ENCODE data around the gene CCDC188.

DNA sequence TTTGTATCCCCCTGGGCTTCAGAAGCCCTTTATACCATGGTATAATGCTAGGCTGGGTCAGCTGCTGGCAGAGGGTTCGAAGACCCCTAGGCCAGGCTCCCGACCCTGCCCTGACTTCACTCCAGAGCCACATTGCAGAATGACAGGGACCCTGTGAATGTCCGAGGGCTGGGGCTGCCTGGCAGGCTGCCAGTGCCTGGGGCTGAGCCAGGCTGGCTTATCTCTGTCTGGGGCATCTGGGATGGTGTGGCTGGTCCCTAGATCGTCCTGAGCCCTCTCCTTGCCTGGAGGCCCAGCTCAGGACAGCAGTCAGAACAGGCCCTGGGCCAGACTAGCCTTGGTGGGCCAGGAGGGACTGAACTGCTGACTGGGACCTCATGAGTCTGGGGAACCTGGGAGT, 15.6 kb downstream of the CCDC188 start:
- TF ChIP-seq ZNF431 (CRISPR knock-in tag; IDR thresholded peaks at IDR 0.05; ENCODE audit: borderline replicate concordance, low read depth) = no peak
- TF ChIP-seq, protein P1, sequence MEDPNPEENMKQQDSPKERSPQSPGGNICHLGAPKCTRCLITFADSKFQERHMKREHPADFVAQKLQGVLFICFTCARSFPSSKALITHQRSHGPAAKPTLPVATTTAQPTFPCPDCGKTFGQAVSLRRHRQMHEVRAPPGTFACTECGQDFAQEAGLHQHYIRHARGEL (CRISPR knock-in tag; IDR thresholded peaks at IDR 0.05) = no peak
- TF ChIP-seq, protein P2, sequence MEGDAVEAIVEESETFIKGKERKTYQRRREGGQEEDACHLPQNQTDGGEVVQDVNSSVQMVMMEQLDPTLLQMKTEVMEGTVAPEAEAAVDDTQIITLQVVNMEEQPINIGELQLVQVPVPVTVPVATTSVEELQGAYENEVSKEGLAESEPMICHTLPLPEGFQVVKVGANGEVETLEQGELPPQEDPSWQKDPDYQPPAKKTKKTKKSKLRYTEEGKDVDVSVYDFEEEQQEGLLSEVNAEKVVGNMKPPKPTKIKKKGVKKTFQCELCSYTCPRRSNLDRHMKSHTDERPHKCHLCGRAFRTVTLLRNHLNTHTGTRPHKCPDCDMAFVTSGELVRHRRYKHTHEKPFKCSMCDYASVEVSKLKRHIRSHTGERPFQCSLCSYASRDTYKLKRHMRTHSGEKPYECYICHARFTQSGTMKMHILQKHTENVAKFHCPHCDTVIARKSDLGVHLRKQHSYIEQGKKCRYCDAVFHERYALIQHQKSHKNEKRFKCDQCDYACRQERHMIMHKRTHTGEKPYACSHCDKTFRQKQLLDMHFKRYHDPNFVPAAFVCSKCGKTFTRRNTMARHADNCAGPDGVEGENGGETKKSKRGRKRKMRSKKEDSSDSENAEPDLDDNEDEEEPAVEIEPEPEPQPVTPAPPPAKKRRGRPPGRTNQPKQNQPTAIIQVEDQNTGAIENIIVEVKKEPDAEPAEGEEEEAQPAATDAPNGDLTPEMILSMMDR (CRISPR knock-in tag; IDR thresholded peaks at IDR 0.05) = no peak
- TF ChIP-seq ZBTB49 (CRISPR knock-in tag; IDR thresholded peaks at IDR 0.05; ENCODE audit: borderline replicate concordance) = no peak
- no peak for TF ChIP-seq ZBTB7A (CRISPR knock-in tag; IDR thresholded peaks at IDR 0.05)
- no peak for TF ChIP-seq FOXA1 (IDR thresholded peaks at IDR 0.05)
- TF ChIP-seq FOXA1 (CRISPR knock-in tag; IDR thresholded peaks at IDR 0.05) = no peak
- TF ChIP-seq ZNF343 (CRISPR knock-in tag; IDR thresholded peaks at IDR 0.05) = no peak
- no peak for TF ChIP-seq EZH2 (conservative IDR thresholded peaks at IDR 0.05; ENCODE audit: low read depth, low read length)
- no peak for TF ChIP-seq FOSL2 (CRISPR knock-in tag; IDR thresholded peaks at IDR 0.05)
- TF ChIP-seq RAD21 (CRISPR knock-in tag; IDR thresholded peaks at IDR 0.05) = no peak
